Posterior vena cava (tissue), 2 donors: ENCODE measurements around the gene THAP7. TPM values are rescaled to one million over a fixed set of nuclear protein-coding genes. Genes with fewer than 3 reads are reported as not detected.

ENCODE experiments used
- DNase-seq: peaks from one replicate; pipeline ENCODE4 v3.0.0-alpha.2; 2020; ENCODE audit warnings: low spot score
- intact Hi-C, 2 donors: fragments of 100-400 bp; cut with DNase I; formaldehyde crosslinking; loops; one replicate each; pipeline versions ENCODE4 v1.14.1 to v1.14.2; 2022 to 2023
- microRNA-seq, 2 donors: library from miRNA; unstranded; fragments of <30 nt; microRNA quantifications; one replicate each; pipeline ENCODE4 v1.2.0, GENCODE V29; 2020 to 2021; ENCODE audit warnings: borderline microRNAs expressed in 2 of 2
- total RNA-seq, 2 donors: library from RNA; stranded (reverse); fragmentation: NEBNext Ultra II Directional; extraction: Animal tissue kit (Norgen Biotek cat#: 25700); gene quantifications; one replicate each; pipeline ENCODE4 v1.2.1, GENCODE V29; 2021
- donor health status: DM: yes; HTN: yes; CAD: no.
- donor health status: DM: yes; HTN: yes; CAD: no.

The THAP7 gene
- total RNA-seq, 2 donors from 2014 or later = 16.4 to 20.5 TPM

GRCh38 chr22:20957102-20957682 is 44.7 kb downstream of the THAP7 start:
- no peak for DNase-seq
- intact Hi-C loops = no loop called here

GRCh38 chr22:20956258-20957101 is 45.4 kb downstream of the THAP7 start:
- intact Hi-C loops = no loop called here
- DNase-seq = no peak

GRCh38 chr22:20955548-20955947 is 46.4 kb downstream of the THAP7 start:
- intact Hi-C loops = no loop called here
- DNase-seq = no peak

- DNase-seq = peak; percentile 74
- intact Hi-C loops = no loop called here
These were observed 48.0 kb downstream of the THAP7 start for GRCh38 chr22:20953668-20954500.

- intact Hi-C loops = no loop called here
These were observed 48.6 kb downstream of the THAP7 start for GRCh38 chr22:20953342-20953608.

GRCh38 chr22:20952544-20953341 is 49.2 kb downstream of the THAP7 start:
- DNase-seq = peak; percentile 41

More at GRCh38 chr22:20953342-20953608, 48.6 kb downstream of the THAP7 start:
- no peak for DNase-seq

GRCh38 chr22:20951932-20952380 is 50.0 kb downstream of the THAP7 start:
- DNase-seq = peak; percentile 28
- intact Hi-C loops = no loop called here

More at GRCh38 chr22:20952544-20953341, 49.2 kb downstream of the THAP7 start:
- intact Hi-C loops = no loop called here

- intact Hi-C loops = no loop called here
- DNase-seq = peak; percentile 4
These were observed 50.6 kb downstream of the THAP7 start for GRCh38 chr22:20951151-20951931.

GRCh38 chr22:20949698-20950183 is 52.2 kb downstream of the THAP7 start:
- intact Hi-C loops = loop anchor here in 1 of 2 donors (2.0 kb wide), 1 partner anchor 15 kb away; no protein-coding TSS in a partner anchor
- peak; percentile 16 for DNase-seq

Small RNAs within 50 kb of the gene (microRNA-seq; reads per million reads assigned to microRNA genes)
- gene MIR649 = 0 reads per million in 2 donors

Other genes with a start within 250 kb of the THAP7 start
- gene SERPIND1, start 228.0 kb downstream of the THAP7 start, total RNA-seq = not detected
- 10 to 100 TPM; 83.9 to 97.9 TPM for gene PI4KA, start 143.3 kb downstream of the THAP7 start, total RNA-seq
- 10 to 100 TPM; 22.9 to 25.5 TPM for gene SNAP29, start 143.1 kb downstream of the THAP7 start, total RNA-seq
- 10 to 100 TPM; 36.7 to 37.5 TPM for gene CRKL, start 84.7 kb downstream of the THAP7 start, total RNA-seq
- gene AIFM3, start 34.9 kb downstream of the THAP7 start, total RNA-seq = 1 to 10 TPM in 1 of 2 donors, under 1 TPM in 1; 0.62 to 2.6 TPM
- 10 to 100 TPM; 46.1 to 56.3 TPM for gene LZTR1, start 19.8 kb downstream of the THAP7 start, total RNA-seq
- 1 to 10 TPM in 1 of 2 donors, under 1 TPM in 1; 0.19 to 1.0 TPM for gene P2RX6, start 13.0 kb upstream of the THAP7 start, total RNA-seq
- gene SLC7A4, start 30.4 kb upstream of the THAP7 start, total RNA-seq = 1 to 10 TPM; 1.5 to 8.9 TPM
- not detected for gene LRRC74B, start 43.8 kb upstream of the THAP7 start, total RNA-seq